Fibroblast of villous mesenchyme (primary cell): ENCODE data around the gene C1orf21. TPM values are rescaled to one million over a fixed set of nuclear protein-coding genes. Genes with fewer than 3 reads are reported as not detected.

Source experiments
- DNase-seq: peaks from one replicate; pipeline ENCODE4 v3.0.0-alpha.2; 2010; ENCODE audit warnings: low read depth
- H3K4me3 ChIP-seq: 2 replicates; pipeline ENCODE4 v1.5.1; 2011; ENCODE audit warnings: low read depth, mild to moderate bottlenecking, low read length
- total RNA-seq: library from RNA; depleted of rRNA; stranded (reverse); fragments of >200 nt; gene quantifications from 2 replicates; pipeline ENCODE4 v1.2.3, GENCODE V29; 2012
- TF ChIP-seq, protein P1 (sequence below): IDR thresholded peaks from 2 replicates; pipeline ENCODE4 v1.5.1; 2012; ENCODE audit warnings: low read depth, mild to moderate bottlenecking, low read length; ENCODE audit not compliant: insufficient read depth

Gene C1orf21
- total RNA-seq, 1 donor = 3.5 TPM

DNA sequence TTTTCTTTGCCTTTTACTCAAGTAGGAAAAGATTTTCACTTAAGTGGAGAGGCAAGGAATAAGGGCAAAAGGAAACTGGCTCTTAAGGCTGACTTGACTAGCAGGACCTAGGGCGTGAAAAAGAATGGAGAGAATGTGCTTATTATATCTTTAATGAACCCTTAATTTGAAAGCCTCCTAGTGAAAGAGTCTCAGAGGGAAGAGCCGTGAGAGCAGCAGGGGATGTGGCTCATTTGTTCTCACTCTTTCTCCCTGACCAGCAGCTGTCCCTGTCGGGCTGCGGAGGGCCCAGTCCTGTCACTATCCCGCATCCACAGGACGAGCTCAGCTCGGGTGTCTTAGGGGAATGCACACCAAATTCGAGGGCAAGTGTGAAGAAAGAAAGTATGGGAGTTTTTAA, 187.8 kb downstream of the C1orf21 start:
- no peak for DNase-seq
- H3K4me3 ChIP-seq = no peak overlapping the region
- TF ChIP-seq, protein P1, sequence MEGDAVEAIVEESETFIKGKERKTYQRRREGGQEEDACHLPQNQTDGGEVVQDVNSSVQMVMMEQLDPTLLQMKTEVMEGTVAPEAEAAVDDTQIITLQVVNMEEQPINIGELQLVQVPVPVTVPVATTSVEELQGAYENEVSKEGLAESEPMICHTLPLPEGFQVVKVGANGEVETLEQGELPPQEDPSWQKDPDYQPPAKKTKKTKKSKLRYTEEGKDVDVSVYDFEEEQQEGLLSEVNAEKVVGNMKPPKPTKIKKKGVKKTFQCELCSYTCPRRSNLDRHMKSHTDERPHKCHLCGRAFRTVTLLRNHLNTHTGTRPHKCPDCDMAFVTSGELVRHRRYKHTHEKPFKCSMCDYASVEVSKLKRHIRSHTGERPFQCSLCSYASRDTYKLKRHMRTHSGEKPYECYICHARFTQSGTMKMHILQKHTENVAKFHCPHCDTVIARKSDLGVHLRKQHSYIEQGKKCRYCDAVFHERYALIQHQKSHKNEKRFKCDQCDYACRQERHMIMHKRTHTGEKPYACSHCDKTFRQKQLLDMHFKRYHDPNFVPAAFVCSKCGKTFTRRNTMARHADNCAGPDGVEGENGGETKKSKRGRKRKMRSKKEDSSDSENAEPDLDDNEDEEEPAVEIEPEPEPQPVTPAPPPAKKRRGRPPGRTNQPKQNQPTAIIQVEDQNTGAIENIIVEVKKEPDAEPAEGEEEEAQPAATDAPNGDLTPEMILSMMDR = no peak

DNA sequence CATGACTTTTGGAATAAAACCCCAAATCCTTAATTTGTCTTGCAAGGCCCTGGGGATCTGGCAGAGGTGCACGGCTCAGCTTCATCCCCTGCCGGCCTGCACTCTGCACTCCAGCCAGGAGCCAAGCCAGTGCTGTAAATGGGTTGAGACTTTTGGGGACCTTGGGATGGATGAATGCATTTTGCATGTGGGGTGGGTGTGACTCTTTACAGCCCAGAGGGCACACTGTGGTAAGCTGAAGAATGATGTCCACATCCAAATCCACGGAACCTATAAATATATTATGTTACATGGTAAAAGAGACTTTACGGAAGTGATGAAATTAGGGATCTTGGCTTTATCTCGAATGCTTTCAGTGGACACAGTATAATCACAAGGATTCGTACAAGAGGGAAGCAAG, 190.0 kb downstream of the C1orf21 start:
- H3K4me3 ChIP-seq = no peak overlapping the region
- DNase-seq = no peak
- TF ChIP-seq, protein P1 = no peak

DNA sequence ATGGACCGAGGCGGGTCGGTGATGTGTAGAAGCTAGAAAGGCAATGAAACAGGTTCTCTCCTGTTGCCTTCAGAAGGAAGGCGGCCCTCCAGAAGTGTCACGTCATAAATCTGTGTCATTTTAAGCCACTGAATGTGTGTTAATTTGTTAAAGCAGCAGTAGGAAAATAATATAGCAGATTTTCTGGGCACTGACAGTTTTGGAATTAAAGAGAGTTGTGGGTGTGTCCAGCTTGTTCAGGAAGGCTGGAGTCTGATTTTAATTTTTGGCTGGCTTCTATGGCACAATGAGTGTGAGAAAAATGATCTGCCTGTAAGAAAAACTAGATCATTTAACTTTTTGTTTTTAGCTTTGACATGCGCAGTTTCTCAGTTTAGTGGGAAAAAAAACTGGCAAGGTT, 190.5 kb downstream of the C1orf21 start:
- no peak for DNase-seq
- TF ChIP-seq, protein P1 = no peak
- no peak overlapping the region for H3K4me3 ChIP-seq

DNA sequence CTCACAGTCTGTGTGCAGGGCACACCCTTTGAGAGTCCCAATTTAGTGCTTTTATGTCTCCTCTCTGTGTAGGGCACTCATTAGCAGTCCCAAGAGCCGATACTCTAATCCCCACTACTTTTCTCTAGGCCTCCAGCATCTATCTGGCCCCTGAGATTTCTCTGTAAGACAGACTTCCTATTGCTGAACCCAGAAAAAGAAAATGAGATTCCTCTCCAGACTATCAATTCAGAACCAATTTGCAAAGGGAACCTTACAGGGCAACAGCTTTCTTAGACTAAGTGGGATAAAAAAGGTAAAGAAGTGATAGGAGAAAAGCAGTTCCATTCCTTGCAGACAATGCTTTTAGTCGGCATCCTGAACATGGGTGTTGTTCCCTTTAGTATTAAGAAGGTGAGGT, 195.6 kb downstream of the C1orf21 start:
- no peak overlapping the region for H3K4me3 ChIP-seq
- DNase-seq = no peak

DNA sequence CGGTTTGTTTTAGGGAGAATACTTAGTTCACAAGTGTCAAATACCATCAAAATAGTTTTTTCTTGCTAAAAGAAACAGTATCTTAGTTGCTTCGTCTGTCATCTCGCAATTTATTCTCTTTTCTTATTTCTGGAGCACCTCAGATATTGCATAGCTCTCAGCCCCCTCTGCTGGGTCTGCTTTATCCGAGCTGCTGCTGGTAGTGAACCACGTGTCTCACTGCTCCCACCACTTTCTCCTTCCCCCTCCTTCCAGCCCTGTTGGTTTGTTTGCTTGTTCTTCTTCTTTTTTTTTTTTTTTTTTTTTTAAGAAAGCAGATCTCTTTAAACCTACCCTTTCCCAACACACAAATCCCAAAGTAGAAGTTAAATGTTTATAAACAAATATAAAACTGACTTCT, 197.0 kb downstream of the C1orf21 start:
- DNase-seq = no peak
- TF ChIP-seq, protein P1 = no peak
- H3K4me3 ChIP-seq = no peak overlapping the region

More for the DNA sequence above, 195.6 kb downstream of the C1orf21 start:
- TF ChIP-seq, protein P1 = no peak

DNA sequence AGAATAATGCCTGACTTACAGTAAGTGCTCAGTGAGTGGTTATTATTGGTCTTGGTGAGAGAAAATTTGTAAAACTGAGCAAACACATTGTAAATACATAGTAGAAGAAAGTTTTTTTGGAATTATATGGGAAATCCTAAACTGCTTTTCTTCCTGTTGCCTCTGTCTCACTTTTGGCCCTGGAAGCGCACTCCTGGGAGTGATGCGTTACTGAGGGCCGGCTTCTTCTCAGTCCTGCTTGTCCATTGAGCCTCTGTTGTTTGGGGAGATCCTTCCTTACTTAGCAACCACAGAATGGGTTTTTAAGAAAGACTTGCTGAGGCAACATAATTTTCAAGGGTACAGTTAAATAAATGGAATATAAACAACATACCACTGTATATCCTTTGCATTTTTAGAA, 201.9 kb downstream of the C1orf21 start:
- peak; percentile 45 for DNase-seq
- no peak overlapping the region for H3K4me3 ChIP-seq
- TF ChIP-seq, protein P1 = no peak

DNA sequence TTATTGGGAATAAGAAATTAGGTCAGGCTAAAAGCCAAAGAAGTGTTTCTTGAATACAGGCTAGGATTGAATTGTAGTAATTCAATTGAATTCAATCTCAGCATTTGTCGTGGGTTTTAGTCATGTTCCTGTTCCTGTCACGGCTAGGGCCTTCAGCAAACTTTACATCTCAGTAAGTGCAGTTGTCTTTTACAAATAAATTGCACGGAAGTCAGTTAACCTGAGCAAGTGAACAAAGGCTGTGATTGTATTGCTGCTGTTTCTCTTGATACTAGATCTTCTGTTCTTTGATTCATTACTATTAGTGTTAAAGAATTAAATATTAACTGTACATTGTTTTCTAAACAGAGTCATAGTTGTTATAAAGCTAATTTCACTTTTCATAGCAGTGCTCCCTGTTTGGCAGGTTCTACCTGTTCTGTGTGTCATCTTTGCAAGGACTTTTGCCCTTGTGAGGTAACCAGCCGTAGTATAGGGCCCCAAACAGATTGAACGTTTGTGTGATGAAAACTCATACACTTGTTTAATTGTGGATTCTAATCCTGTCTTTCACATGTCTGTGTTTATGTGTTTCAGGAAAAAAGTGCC, 203.4 kb downstream of the C1orf21 start:
- no peak for DNase-seq
- TF ChIP-seq, protein P1 = no peak
- no peak overlapping the region for H3K4me3 ChIP-seq
